DND-41 (cell line): Measurements from ENCODE around the gene ARPC2.

Experiments used
- ATAC-seq: fragments of 200-7000 bp; cut with Tn5 transposase; 3 replicates; pipeline ENCODE4 v1.9.1; 2021; ENCODE audit warnings: low read depth; ENCODE audit not compliant: insufficient read depth
- DNase-seq: peaks from one replicate; pipeline ENCODE4 v3.0.0-alpha.2; 2020
- H2AFZ ChIP-seq: 2 replicates; pipeline ENCODE4 v1.6.0; 2012; ENCODE audit warnings: low read depth, low read length
- H3K27ac ChIP-seq: 2 replicates; pipeline ENCODE4 v1.5.1; 2012; ENCODE audit warnings: low read length, inconsistent platforms
- H3K27me3 ChIP-seq: fragments of 200-600 bp; sonication (generic); 2 replicates; pipeline ENCODE4 v1.6.0; 2012; ENCODE audit warnings: low read length, mild to moderate bottlenecking, inconsistent platforms; ENCODE audit not compliant: insufficient read depth, poor library complexity
- H3K36me3 ChIP-seq: 2 replicates; pipeline ENCODE4 v1.5.1; 2012; ENCODE audit warnings: low read length, inconsistent platforms; ENCODE audit not compliant: insufficient read depth
- H3K4me1 ChIP-seq: 2 replicates; pipeline ENCODE4 v1.5.1; 2012; ENCODE audit warnings: mild to moderate bottlenecking, low read length; ENCODE audit not compliant: insufficient read depth
- H3K4me2 ChIP-seq: 2 replicates; pipeline ENCODE4 v1.6.0; 2012; ENCODE audit warnings: mild to moderate bottlenecking, moderate library complexity, low read length, inconsistent platforms; ENCODE audit not compliant: insufficient read depth
- H3K4me3 ChIP-seq, 2 experiments: fragments of 200-600 bp in 1 of 2; shearing (Covaris generic) in 1 of 2; 2 replicates each; pipeline ENCODE4 v1.5.1; 2012 to 2016; ENCODE audit warnings: inconsistent platforms in 2 of 2, low read length in 2 of 2, mild to moderate bottlenecking in 2 of 2, low read depth in 1 of 2, moderate library complexity in 1 of 2
- H3K79me2 ChIP-seq: 2 replicates; pipeline ENCODE4 v1.6.0; 2012; ENCODE audit warnings: low read length, inconsistent platforms; ENCODE audit not compliant: insufficient read depth
- H3K9ac ChIP-seq: 2 replicates; pipeline ENCODE4 v1.6.0; 2012; ENCODE audit warnings: low read depth, mild to moderate bottlenecking, inconsistent platforms, low read length, moderate library complexity
- H3K9me3 ChIP-seq: 2 replicates; pipeline ENCODE4 v1.5.1; 2012; ENCODE audit warnings: low read length, moderate library complexity, mild to moderate bottlenecking, inconsistent platforms; ENCODE audit not compliant: insufficient read depth, severe bottlenecking
- H4K20me1 ChIP-seq: 2 replicates; pipeline ENCODE4 v1.6.0; 2012; ENCODE audit warnings: low read length; ENCODE audit not compliant: insufficient read depth
- EZH2 ChIP-seq: IDR thresholded peaks from 3 replicates; pipeline ENCODE4 v1.6.1; 2012; ENCODE audit warnings: borderline replicate concordance, low read depth, mild to moderate bottlenecking, moderate library complexity, low read length, inconsistent platforms; ENCODE audit not compliant: severe bottlenecking
- TF ChIP-seq, protein P1 (sequence below): IDR thresholded peaks from 2 replicates; pipeline ENCODE4 v1.5.1; 2012; ENCODE audit warnings: borderline replicate concordance, low read length, moderate library complexity, mild to moderate bottlenecking; ENCODE audit not compliant: poor library complexity, severe bottlenecking; ENCODE audit errors: extremely low read depth

ARPC2 gene

DNA sequence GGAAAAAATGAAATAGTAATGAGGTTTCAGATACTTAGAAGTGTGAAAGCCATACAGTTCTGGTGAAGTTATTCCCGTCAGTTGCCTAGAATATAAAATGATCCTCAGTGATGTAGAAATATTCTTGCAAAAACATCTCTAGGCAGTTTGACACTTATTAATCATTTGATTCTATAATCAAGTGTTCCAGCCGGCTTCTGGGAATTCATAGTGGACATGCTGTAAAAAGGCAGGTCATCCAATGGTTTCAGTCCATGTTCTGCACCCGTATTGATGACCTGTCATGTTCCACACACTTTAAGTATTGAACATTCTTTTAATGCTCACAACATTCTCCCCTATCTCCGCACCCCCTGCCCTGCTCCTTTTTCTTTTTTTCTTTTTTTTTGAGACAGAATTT lies 19.8 kb downstream of the ARPC2 start:
- DNase-seq: no peak
- Histone ChIP-seq H2AFZ (no peak overlapping the region), H3K27me3 (no peaks in the 10 kb centered on the region), H3K27ac (no peak overlapping the region), H3K36me3 (peaks cover 92% of the 10 kb centered on the region), H3K4me1 (no peaks in the 10 kb centered on the region), H4K20me1 (no peaks in the 10 kb centered on the region), H3K4me3 (no peak overlapping the region), H3K79me2 (0 out of 2 replicates have a peak, but pooled peaks cover 5% of the 10 kb centered on the region), H3K9ac (no peak overlapping the region), H3K4me2 (no peak overlapping the region), H3K9me3 (no peaks in the 10 kb centered on the region)
- no peak for TF ChIP-seq EZH2
- TF ChIP-seq, protein P1, sequence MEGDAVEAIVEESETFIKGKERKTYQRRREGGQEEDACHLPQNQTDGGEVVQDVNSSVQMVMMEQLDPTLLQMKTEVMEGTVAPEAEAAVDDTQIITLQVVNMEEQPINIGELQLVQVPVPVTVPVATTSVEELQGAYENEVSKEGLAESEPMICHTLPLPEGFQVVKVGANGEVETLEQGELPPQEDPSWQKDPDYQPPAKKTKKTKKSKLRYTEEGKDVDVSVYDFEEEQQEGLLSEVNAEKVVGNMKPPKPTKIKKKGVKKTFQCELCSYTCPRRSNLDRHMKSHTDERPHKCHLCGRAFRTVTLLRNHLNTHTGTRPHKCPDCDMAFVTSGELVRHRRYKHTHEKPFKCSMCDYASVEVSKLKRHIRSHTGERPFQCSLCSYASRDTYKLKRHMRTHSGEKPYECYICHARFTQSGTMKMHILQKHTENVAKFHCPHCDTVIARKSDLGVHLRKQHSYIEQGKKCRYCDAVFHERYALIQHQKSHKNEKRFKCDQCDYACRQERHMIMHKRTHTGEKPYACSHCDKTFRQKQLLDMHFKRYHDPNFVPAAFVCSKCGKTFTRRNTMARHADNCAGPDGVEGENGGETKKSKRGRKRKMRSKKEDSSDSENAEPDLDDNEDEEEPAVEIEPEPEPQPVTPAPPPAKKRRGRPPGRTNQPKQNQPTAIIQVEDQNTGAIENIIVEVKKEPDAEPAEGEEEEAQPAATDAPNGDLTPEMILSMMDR: no peak
- no peak for ATAC-seq

DNA sequence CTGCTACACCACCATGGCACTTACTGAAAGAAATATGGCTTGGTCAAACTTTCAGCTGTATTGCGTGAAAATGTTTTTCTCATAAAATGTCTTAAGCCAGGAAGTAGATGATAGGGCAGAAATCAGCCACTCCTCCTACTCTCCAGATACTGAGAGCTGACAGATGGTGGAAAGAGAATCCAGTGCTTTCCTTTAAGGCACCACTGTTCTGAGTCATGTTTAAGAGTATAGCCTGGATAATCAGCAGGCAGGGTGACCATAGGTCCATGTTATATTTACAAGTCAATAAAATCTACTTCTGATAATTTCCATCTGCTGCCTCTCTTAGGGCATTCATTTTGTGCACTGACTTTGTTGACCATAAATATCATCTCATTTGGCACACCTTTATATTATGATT lies 21.9 kb downstream of the ARPC2 start:
- H3K4me2 ChIP-seq: no peak overlapping the region
- no peaks in the 10 kb centered on the region for H4K20me1 ChIP-seq

DNA sequence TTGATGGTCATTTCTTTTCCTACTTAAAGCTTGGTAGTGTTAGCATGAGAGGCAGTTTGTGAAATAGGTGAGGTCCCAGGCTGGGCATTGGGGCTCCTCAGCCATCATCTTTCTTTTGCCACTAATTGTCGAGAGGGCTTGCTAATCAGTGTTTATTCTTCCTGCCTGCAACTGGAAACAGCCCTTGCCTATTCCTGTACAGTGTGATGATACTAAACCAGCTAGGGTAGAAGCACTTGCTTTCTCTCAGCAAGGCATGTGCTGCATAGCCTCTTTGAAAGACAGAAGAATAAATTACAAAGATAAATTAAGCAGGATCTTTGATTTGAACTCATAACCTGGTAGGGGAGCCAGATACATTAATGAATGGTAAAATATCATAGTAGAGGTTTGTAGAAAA lies 27.2 kb downstream of the ARPC2 start:
- TF ChIP-seq, protein P1: no peak
- TF ChIP-seq EZH2: no peak
- 0 out of 2 replicates have a peak, but pooled peaks cover 2% of the 10 kb centered on the region for H3K79me2 ChIP-seq
- no peaks in the 10 kb centered on the region for H3K4me1 ChIP-seq
- ATAC-seq (no peak), DNase-seq (no peak)
- no peaks in the 10 kb centered on the region for H3K9me3 ChIP-seq
- no peak overlapping the region for H3K4me2 ChIP-seq
- no peak overlapping the region for H3K4me3 ChIP-seq
- no peak overlapping the region for H3K9ac ChIP-seq
- no peak overlapping the region for H2AFZ ChIP-seq
- H3K27ac ChIP-seq: no peak overlapping the region
- peaks cover 97% of the 10 kb centered on the region for H3K36me3 ChIP-seq
- no peaks in the 10 kb centered on the region for H4K20me1 ChIP-seq
- no peaks in the 10 kb centered on the region for H3K27me3 ChIP-seq

More for the DNA sequence above, 21.9 kb downstream of the ARPC2 start:
- Histone ChIP-seq H3K27ac (no peak overlapping the region), H3K36me3 (peaks cover 95% of the 10 kb centered on the region), H3K27me3 (no peaks in the 10 kb centered on the region), H3K9ac (no peak overlapping the region), H3K9me3 (no peaks in the 10 kb centered on the region), H3K4me1 (no peaks in the 10 kb centered on the region), H2AFZ (no peak overlapping the region), H3K79me2 (0 out of 2 replicates have a peak, but pooled peaks cover 2% of the 10 kb centered on the region), H3K4me3 (no peak overlapping the region)
- TF ChIP-seq, protein P1: no peak
- no peak for TF ChIP-seq EZH2
- ATAC-seq: no peak
- no peak for DNase-seq

DNA sequence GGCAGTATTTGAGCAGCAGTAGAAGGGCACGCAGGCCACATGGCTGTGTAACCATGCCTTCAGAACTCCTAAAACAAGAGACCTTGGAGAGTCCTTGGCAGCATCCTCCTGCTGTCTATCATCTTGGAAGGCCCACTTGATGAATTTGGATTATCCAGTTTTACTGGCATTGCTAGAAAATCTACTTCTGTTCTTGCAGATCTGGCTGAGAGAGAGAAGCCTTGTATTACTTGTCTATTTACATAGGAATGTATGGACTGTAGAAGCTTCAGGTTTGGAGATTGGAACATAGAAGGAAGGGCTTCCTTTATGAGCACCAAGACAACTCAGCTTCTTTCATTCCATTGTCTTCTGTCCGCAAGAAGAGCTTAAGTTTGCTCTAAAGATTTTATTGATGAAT lies 27.7 kb downstream of the ARPC2 start:
- H2AFZ ChIP-seq: no peak overlapping the region
- H4K20me1 ChIP-seq: no peaks in the 10 kb centered on the region
- no peaks in the 10 kb centered on the region for H3K27me3 ChIP-seq
- 0 out of 2 replicates have a peak, but pooled peaks cover 2% of the 10 kb centered on the region for H3K79me2 ChIP-seq
- ATAC-seq (no peak), DNase-seq (no peak)
- TF ChIP-seq EZH2: no peak
- TF ChIP-seq, protein P1: no peak
- H3K27ac ChIP-seq: no peak overlapping the region
- no peak overlapping the region for H3K4me3 ChIP-seq
- no peaks in the 10 kb centered on the region for H3K9me3 ChIP-seq
- H3K9ac ChIP-seq: no peak overlapping the region
- H3K4me2 ChIP-seq: no peak overlapping the region
- H3K36me3 ChIP-seq: peaks cover 97% of the 10 kb centered on the region
- H3K4me1 ChIP-seq: no peaks in the 10 kb centered on the region
